ENCODE measurements around the gene CCDC40.

- no peak for TF ChIP-seq EZH2phosphoT487 (IDR thresholded peaks at IDR 0.05; ENCODE audit: insufficient read depth, low read depth)
- no peak for TF ChIP-seq EZH2 (IDR thresholded peaks at IDR 0.05; ENCODE audit: insufficient read depth, poor library complexity, severe bottlenecking)
Measured at GRCh38 chr17:80117491-80118401, 81.3 kb downstream of the CCDC40 start.

Measured in GM23248 (cell line).